Measurements from ENCODE around the gene BTNL3.
"Not testable (repeated sequence)": the region's sequence is repeated elsewhere in the genome, so short reads cannot be mapped to it uniquely, and the experiment has no call there.

Gene BTNL3, protein sequence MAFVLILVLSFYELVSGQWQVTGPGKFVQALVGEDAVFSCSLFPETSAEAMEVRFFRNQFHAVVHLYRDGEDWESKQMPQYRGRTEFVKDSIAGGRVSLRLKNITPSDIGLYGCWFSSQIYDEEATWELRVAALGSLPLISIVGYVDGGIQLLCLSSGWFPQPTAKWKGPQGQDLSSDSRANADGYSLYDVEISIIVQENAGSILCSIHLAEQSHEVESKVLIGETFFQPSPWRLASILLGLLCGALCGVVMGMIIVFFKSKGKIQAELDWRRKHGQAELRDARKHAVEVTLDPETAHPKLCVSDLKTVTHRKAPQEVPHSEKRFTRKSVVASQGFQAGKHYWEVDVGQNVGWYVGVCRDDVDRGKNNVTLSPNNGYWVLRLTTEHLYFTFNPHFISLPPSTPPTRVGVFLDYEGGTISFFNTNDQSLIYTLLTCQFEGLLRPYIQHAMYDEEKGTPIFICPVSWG

DNA sequence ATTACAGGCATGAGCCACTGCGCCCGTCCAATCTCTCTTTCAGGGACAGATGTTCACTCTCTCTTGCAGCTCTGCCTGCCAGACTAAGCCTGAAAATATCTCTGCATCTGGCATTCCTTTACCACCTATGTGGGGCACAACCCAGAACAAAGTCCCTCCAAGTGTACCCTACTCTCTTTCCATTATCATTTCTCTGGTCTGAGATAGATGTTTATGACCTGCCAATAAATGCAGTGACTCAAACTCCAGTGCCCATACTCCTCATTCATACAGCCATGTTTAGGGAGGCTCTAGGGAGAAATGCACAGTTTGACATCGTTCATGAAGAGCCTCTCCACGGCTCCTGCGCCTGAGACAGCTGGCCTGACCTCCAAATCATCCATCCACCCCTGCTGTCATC, at the start of gene BTNL3:
Gene BTNL3, plus strand, starts transcription at position 255 of the 400 bp plus-strand sequence. CDS start 183 bp downstream, outside the sequence.
- DNase-seq, result no peak

DNA sequence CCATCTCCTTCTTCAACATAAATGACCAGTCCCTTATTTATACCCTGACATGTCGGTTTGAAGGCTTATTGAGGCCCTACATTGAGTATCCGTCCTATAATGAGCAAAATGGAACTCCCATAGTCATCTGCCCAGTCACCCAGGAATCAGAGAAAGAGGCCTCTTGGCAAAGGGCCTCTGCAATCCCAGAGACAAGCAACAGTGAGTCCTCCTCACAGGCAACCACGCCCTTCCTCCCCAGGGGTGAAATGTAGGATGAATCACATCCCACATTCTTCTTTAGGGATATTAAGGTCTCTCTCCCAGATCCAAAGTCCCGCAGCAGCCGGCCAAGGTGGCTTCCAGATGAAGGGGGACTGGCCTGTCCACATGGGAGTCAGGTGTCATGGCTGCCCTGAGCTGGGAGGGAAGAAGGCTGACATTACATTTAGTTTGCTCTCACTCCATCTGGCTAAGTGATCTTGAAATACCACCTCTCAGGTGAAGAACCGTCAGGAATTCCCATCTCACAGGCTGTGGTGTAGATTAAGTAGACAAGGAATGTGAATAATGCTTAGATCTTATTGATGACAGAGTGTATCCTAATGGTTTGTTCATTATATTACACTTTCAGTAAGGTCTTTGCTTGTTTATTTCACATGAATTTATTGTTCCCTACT, 38.2 kb upstream of the BTNL3 start:
- DNase-seq, result no peak

- DNase-seq, result no peak
Measured at GRCh38 chr5:180959661-180960060, 29.0 kb upstream of the BTNL3 start.

- no peak for DNase-seq
Measured at GRCh38 chr5:180960209-180960608, 28.4 kb upstream of the BTNL3 start.

GRCh38 chr5:180969406-180969805, 19.2 kb upstream of the BTNL3 start:
- no peak for DNase-seq

DNA sequence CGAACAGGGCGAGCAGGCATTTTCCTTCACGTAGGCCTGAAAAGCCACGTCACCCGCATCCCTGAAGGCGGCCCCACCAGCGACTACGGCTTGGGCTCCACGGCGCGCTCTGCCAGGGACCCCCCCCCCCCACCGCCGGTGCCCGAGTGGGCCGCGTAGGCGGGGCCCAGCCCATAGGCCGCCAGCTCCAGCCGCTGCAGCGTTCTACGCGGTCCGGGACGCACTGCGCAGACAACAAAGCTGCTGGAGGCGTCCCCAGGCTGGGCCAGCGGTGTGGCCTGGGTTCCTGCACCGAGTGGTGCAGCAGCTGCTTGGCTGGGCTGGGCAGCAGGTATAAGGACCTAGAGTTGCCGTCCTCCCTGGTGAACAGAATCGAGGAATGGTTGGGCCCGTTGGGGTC, 18.3 kb upstream of the BTNL3 start:
- DNase-seq, result no peak

DNA sequence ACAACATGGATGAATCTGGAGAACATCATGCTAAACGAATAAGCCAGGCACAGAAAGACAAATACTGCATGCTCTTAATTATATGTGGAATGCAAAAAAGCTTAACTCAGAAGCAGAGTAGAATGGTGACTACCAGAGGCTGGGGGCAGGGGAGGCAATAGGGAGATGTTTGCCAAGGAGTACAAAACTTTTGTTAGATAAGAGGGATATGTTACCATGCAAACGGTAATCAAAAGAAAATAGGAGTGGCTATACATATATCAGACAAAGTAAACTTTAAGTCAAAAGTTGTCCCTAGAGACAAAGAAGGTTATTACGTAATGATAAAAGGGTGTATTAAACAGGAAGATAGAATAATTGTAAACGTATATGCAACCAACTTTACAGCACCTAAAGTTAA, 17.8 kb upstream of the BTNL3 start:
- DNase-seq, result no peak

DNA sequence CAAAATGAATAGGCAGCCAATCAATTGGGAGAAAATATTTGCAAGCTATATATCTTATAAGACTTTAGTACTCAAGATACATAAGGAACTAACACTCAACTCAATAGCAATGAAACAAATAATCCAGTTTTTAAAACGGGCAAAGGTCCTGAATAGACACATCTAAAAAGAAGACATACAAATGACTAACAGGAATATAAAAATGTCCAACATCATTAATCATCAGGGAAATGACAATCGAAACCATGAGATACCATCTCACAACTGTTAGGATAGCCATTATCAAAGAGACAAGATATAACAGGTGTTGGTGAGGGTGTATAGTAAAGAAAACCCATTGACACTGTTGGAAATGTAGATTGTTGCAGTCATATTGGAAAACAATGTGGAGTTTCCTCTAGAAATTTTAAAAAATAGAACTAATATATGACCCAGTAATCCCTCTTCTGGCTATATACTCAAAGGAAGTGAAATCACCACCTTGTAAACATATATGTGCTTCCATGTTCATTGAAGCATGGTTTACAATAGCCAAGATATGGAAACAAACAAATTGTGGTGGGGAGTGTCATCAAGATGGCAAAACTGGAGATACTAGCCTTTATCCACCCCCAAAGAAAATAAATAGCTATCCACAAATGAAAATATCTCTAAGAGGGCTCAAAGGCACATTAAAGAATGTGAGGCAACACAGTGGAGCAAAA, 13.9 kb upstream of the BTNL3 start:
- DNase-seq, result no peak

GRCh38 chr5:180975338-180975737, 13.3 kb upstream of the BTNL3 start:
- DNase-seq, result no peak

DNA sequence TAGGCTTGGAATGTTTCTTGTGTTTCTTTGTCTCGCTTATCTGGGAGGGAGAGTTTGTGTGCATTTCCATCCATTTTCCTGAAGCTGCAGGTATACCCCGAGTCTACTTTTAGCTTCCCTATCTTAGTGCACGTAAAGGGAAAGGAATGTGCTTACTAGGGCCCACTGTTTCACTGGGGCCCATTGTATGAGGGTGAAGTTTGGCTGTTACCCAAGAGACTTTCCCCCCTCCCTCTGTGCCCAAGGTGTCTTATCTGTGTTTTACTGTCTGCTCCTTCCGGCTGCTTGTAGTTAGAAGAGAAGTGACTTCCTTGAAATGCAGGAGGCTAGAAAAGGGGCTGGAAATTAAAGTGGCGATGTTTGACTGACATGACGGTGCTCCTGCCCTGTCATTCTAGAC, 12.1 kb upstream of the BTNL3 start:
- no peak for DNase-seq

- no peak for DNase-seq
Measured at GRCh38 chr5:180977852-180978251, 10.8 kb upstream of the BTNL3 start.

- DNase-seq, result no peak
Measured at GRCh38 chr5:180982008-180982741, 6.5 kb upstream of the BTNL3 start.

GRCh38 chr5:180988016-180988415, 630 bp upstream of the BTNL3 start:
- DNase-seq, result no peak

DNA sequence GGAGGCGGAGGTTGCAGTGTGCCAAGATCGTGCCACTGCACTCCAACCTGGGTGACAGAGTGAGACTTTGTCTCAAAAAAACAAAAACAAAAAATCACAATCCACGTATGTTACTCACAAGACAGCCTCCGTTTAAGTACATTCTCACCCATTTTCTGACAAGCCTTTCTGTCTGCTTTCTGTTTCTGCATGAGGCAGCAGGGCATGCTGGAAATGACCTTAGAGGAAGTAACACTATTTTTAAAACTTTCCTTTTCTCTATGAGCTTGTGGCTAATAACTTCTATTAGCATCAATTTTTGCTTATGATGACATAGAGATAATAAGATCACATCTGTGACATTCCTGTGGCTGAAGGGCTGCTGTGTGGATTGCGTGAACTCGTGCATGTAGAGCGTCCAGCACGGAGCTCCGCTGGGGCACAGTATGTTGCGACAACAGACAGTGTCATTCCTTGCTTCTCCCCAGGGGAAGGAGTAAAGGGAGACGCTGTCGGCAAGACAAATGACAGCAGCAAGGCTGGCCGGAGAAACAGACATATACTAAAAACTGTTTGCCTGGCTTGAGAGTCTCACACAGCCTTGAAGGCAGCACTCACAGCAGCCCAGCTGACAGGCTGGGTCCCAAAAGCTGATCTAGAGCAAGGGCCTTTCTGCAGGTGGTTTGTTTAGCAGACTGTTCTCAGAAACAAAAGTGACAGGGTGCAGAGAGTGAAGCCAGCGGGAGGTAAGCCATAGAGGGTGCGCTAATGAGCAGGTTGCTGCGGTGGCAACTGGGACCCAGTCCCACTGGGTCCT, 1.6 kb downstream of the BTNL3 start:
- no peak for DNase-seq

- no peak for DNase-seq
Measured at GRCh38 chr5:180990882-180991242, 2.2 kb downstream of the BTNL3 start.

GRCh38 chr5:181001947-181002346, 13.3 kb downstream of the BTNL3 start:
- DNase-seq, result no peak

- DNase-seq, result no peak
Measured at GRCh38 chr5:181005791-181006190, 17.1 kb downstream of the BTNL3 start.

DNA sequence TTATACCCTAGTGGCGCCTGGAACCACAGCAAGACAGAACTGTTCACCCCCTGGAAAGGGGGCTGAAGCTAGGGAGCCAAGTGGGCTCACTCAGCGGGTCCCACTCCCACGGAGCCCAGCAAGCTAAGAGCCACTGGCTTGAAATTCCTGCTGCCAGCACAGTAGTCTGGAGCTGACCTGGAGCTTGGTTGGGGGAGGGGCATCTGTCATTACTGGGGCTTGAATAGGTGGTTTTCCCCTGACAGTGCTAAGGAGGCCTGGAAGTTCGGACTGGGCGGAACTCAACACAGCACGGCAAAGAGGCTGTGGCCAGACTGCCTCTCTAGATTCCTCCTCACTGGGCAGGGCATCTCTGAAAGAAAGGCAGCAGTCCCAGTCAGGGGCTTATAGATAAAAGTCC, 19.5 kb downstream of the BTNL3 start:
- no peak for DNase-seq

DNA sequence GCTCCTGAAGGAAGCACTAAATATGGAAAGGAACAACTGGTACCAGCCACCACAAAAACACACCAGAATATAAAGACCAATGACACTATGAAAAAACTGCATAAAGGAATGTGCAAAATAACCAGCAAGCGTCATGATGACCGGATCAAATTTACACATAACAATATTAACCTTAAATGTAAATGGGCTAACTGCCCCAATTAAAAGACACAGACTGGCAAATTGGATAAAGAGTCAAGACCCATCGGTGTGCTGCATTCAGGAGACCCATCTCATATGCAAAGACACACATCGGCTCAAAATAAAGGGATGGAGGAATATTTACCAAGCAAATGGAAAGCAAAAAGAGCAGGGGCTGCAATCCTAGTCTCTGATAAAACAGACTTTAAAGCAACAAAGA, 21.4 kb downstream of the BTNL3 start:
- not testable (repeated sequence) for DNase-seq

GRCh38 chr5:181014654-181015053, 26.0 kb downstream of the BTNL3 start:
- DNase-seq, result not testable (repeated sequence)

- DNase-seq, result not testable (repeated sequence)
Measured at GRCh38 chr5:181017448-181017847, 28.8 kb downstream of the BTNL3 start.

- no peak for DNase-seq
Measured at GRCh38 chr5:181020688-181021087, 32.0 kb downstream of the BTNL3 start.
